Measurements from ENCODE around the gene KCNK5.

The KCNK5 gene

DNA sequence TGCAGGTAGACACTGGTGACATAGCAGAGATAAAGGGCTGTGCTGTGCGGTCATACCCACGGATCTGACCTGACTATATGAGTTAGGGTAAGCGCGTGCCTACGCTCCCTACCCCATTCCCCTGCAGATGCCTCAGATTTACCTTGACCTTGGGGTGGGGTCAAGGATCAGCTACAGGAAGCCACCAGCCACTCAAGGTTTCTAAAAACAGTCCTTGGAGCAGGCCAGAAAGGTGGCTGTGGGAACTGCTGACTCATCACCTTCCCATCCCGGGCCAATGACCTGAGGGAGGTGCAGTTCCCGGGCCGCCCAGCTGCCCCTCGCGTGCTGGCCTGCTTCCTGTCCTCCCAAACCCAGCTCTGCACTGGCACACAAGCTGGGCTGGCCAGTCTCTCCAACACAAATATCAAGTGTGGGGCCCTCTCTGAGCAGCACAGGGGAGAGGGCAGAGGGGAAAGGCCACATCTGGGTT is 23.0 kb downstream of the KCNK5 start:
- H4K20me1 ChIP-seq: no peaks in the 10 kb centered on the region; a peak in 1 of 22 replicates
- no peak overlapping the region for H3K9ac ChIP-seq
- H3K36me3 ChIP-seq: no peaks in the 10 kb centered on the region
- no peaks in the 10 kb centered on the region for H3K27me3 ChIP-seq
- no peak overlapping the region for H3K4me2 ChIP-seq
- TF ChIP-seq Cebpa-rat (IDR thresholded peaks at IDR 0.05): no peak
- H3K9me3 ChIP-seq (replicated peaks in 1 of 11): no peaks in the 10 kb centered on the region
- H3K27ac ChIP-seq: no peak overlapping the region
- H3K4me1 ChIP-seq: peaks cover 17 to 22% (median 20%) of the 10 kb centered on the region in 10 experiments
- H3K4me3 ChIP-seq: no peak overlapping the region

DNA sequence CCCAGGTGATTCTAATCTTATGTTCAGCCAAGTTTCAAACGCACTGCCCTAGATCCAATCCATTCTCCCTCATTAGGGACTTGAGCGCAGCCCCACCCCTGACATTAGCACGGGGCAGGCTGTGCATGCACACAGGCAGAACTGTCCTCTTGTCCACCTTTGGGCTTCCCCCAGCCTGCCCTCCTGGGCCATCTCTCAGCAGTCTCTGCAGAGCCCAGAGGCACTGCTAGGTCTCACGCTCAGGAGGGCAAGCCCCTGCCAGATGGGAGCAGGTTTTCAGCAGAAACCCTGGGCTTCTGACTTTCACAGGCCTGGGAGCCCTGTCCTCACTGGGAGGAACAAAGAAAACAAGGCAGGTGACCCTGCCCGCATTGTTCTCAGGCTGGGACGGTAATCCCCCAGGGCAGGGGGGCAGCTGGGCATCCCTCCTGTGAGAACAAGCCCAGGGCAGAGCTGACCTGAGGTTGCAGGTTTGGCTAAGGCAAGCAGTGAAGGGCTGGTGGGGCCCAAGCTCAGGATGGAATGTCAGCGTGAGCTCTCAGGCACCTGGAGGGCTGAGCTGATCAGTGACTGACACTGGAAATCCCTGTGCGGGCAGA is 24.5 kb downstream of the KCNK5 start:
- Histone ChIP-seq H3K27ac (no peak overlapping the region), H3K9me3 (replicated peaks in 1 of 11) (no peaks in the 10 kb centered on the region), H3K9ac (no peak overlapping the region), H4K20me1 (no peaks in the 10 kb centered on the region; a peak in 1 of 22 replicates), H3K36me3 (no peaks in the 10 kb centered on the region), H3K27me3 (peaks cover 0 to 3% (median 0%) of the 10 kb centered on the region in 11 experiments; a peak in 4 of 22 replicates), H3K4me2 (no peak overlapping the region), H3K4me1 (peaks cover 6 to 8% (median 7%) of the 10 kb centered on the region in 10 experiments), H3K4me3 (no peak overlapping the region)
- TF ChIP-seq Cebpa-rat (IDR thresholded peaks at IDR 0.05): no peak

DNA sequence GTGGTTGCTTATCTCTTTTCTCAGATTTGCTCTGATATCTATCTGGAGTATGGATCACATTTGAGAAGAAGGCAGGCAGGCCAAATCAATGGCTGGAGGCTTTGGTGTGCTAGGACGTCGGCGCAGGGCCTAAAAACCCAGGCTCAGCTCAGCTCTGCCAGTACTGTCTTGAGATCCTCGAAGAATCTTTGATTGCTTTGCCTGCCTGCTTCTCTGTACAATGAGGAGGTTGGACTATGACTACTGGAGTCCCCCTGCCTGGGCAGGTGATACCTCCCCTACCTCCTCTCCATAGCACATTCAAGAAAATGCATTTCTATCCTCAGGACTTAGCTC is 25.1 kb downstream of the KCNK5 start:
- Histone ChIP-seq H3K27me3 (peaks cover 0 to 8% (median 3%) of the 10 kb centered on the region in 11 experiments; a peak in 5 of 22 replicates), H3K27ac (no peak overlapping the region), H3K9ac (no peak overlapping the region), H3K36me3 (no peaks in the 10 kb centered on the region), H4K20me1 (peaks cover 0 to 4% (median 0%) of the 10 kb centered on the region in 11 experiments; a peak in 4 of 22 replicates), H3K4me3 (no peak overlapping the region), H3K9me3 (replicated peaks in 1 of 11) (no peaks in the 10 kb centered on the region), H3K4me1 (peaks cover 0 to 2% (median under 1%) of the 10 kb centered on the region in 10 experiments; a peak in 15 of 20 replicates), H3K4me2 (no peak overlapping the region)
- no peak for TF ChIP-seq Cebpa-rat (IDR thresholded peaks at IDR 0.05)

DNA sequence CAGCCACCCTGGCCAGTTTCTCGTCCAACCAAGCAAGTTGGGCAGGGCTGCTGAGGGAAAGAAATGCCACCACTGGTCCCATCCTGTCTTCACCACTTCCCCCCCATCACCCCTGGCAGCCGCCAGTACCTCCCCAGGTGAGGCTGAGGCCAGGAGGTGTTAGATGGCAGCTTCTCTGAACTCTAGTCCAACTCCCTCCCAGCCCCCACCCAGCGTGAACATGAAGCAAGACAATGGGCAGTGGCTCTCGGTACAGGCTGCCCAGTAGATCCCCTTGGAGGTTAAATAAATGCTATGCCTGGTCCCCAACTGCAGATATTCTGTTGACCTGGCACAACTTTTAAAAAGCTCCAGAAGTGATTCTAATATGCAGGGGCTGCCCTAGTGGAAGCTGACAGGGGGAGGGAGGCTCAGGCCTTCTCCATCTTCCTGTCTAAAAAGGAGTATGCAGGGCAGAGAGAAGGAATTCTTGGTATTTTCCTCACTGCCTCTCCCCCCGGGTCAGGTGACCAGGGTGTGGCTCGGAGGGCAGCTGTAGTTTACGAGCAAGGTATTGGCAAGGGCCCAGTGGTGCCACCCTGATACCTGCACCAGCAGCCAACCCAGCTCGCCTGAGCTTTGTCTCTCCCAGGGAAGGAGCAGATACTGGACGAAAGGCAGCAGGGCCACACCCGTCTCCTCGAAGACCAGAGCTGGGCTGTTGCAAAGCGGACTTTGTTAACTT is 25.7 kb downstream of the KCNK5 start:
- Histone ChIP-seq H3K4me3 (no peak overlapping the region), H3K9me3 (replicated peaks in 1 of 11) (no peaks in the 10 kb centered on the region), H3K4me2 (no peak overlapping the region), H3K36me3 (no peaks in the 10 kb centered on the region), H3K9ac (no peak overlapping the region), H3K27ac (no peak overlapping the region), H3K27me3 (peaks cover 0 to 13% (median 4%) of the 10 kb centered on the region in 11 experiments; a peak in 6 of 22 replicates), H3K4me1 (peaks cover 0 to 3% (median under 1%) of the 10 kb centered on the region in 10 experiments; a peak in 8 of 20 replicates), H4K20me1 (peaks cover 0 to 7% (median 0%) of the 10 kb centered on the region in 11 experiments; a peak in 4 of 22 replicates)
- no peak for TF ChIP-seq Cebpa-rat (IDR thresholded peaks at IDR 0.05)

DNA sequence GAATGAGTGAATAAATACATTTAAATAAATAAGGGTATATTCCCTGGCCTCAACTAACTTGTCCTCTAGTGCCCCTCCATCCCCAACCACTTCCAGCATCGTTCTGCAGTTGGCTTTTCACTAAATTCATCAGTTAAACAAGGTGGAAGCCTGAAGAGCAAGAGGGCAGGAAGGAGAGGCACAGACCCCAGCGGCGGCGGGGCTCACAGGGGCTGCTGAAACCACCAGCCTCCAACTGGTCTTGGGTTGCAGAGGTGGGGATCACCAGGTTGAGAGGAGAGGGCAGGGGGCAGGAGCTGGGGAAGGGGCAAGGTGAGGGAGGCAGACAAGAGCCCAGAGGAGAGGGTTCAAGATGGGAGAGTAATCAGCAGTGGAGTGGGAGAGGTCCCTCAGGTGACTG is 27.1 kb downstream of the KCNK5 start:
- Histone ChIP-seq H3K36me3 (no peaks in the 10 kb centered on the region), H3K4me3 (no peak overlapping the region), H3K4me2 (no peak overlapping the region), H3K27ac (no peak overlapping the region), H3K27me3 (peaks cover 0 to 13% (median 4%) of the 10 kb centered on the region in 11 experiments; a peak in 6 of 22 replicates), H3K4me1 (peaks cover 8 to 18% (median 15%) of the 10 kb centered on the region in 10 experiments; a peak in 19 of 20 replicates), H3K9me3 (replicated peaks in 1 of 11) (no peaks in the 10 kb centered on the region), H4K20me1 (peaks cover 0 to 7% (median 0%) of the 10 kb centered on the region in 11 experiments; a peak in 4 of 22 replicates), H3K9ac (no peak overlapping the region)
- TF ChIP-seq Cebpa-rat (IDR thresholded peaks at IDR 0.05): no peak

- H3K27ac ChIP-seq: no peak overlapping the region
- peaks cover 8 to 27% (median 21%) of the 10 kb centered on the region in 10 experiments; a peak in 19 of 20 replicates for H3K4me1 ChIP-seq
- peaks cover 0 to 7% (median 0%) of the 10 kb centered on the region in 11 experiments; a peak in 3 of 22 replicates for H4K20me1 ChIP-seq
- no peak overlapping the region for H3K4me2 ChIP-seq
- no peaks in the 10 kb centered on the region for H3K9me3 ChIP-seq (replicated peaks in 1 of 11)
- no peaks in the 10 kb centered on the region for H3K36me3 ChIP-seq
- TF ChIP-seq Cebpa-rat (IDR thresholded peaks at IDR 0.05): no peak
- H3K4me3 ChIP-seq: no peak overlapping the region
- H3K9ac ChIP-seq: no peak overlapping the region
- H3K27me3 ChIP-seq: peaks cover 0 to 23% (median 6%) of the 10 kb centered on the region in 11 experiments; a peak in 8 of 22 replicates
These were observed 28.7 kb downstream of the KCNK5 start for GRCh38 chr6:39200498-39201020.

- peaks cover 0 to 7% (median 0%) of the 10 kb centered on the region in 11 experiments; a peak in 3 of 22 replicates for H4K20me1 ChIP-seq
- no peak overlapping the region for H3K9ac ChIP-seq
- H3K27ac ChIP-seq: no peak overlapping the region
- peaks cover 0 to 23% (median 6%) of the 10 kb centered on the region in 11 experiments; a peak in 8 of 22 replicates for H3K27me3 ChIP-seq
- H3K9me3 ChIP-seq (replicated peaks in 1 of 11): peaks cover 0 to 4% (median 0%) of the 10 kb centered on the region in 11 experiments; a peak in 1 of 22 replicates
- no peak overlapping the region for H3K4me2 ChIP-seq
- peaks cover 8 to 27% (median 21%) of the 10 kb centered on the region in 10 experiments; a peak in 19 of 20 replicates for H3K4me1 ChIP-seq
- no peaks in the 10 kb centered on the region for H3K36me3 ChIP-seq
- TF ChIP-seq Cebpa-rat (IDR thresholded peaks at IDR 0.05): no peak
- H3K4me3 ChIP-seq: no peak overlapping the region
These were observed 29.3 kb downstream of the KCNK5 start for GRCh38 chr6:39199976-39200375.

DNA sequence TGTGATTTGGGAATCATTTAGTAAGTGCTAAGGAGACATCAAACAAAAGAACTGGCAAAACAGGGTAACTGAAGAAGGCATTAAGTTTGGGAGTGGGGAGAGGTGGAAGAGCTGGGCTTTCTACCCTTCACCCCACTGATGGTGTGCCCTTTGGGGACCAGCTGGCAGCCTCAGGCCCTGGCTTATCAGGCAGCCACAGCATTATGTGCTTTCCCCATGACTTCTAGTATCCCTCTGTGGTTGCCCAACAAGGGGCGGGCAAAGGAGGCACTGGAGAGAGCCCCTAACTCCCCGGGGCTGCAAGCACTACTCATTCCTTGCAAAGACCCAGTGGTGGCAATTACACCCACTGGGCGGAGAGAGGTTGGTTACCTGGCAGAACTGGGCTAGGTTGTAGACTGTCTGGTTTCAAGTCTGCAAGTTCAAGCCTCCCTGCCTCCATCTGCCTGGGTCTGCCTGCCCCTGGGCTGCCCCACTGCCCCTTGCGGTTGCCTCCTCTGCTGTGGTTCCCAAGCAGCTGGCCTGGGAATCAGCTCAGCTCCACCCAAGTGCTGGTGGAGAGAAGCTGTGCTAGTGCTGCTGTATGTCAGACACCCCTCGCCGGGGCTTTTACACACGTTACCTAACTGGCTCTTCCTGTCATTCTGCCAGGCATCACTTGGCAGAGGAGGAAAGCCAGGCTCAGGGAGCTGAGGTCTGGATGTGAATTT is 29.9 kb downstream of the KCNK5 start:
- H3K9me3 ChIP-seq (replicated peaks in 1 of 11): peaks cover 0 to 4% (median 0%) of the 10 kb centered on the region in 11 experiments; a peak in 1 of 22 replicates
- H4K20me1 ChIP-seq: peaks cover 0 to 7% (median 0%) of the 10 kb centered on the region in 11 experiments; a peak in 3 of 22 replicates
- H3K4me1 ChIP-seq: peaks cover 8 to 27% (median 21%) of the 10 kb centered on the region in 10 experiments; a peak in 19 of 20 replicates
- no peak overlapping the region for H3K9ac ChIP-seq
- no peaks in the 10 kb centered on the region for H3K36me3 ChIP-seq
- TF ChIP-seq Cebpa-rat (IDR thresholded peaks at IDR 0.05): no peak
- H3K27me3 ChIP-seq: peaks cover 0 to 23% (median 6%) of the 10 kb centered on the region in 11 experiments; a peak in 8 of 22 replicates
- no peak overlapping the region for H3K4me3 ChIP-seq
- no peak overlapping the region for H3K27ac ChIP-seq
- H3K4me2 ChIP-seq: no peak overlapping the region

All from BLaER1 treated with 17β-estradiol and CSF1 and Interleukin-3, amounts not matched to agents 10 nM and 100 nM (cell line).